IPS-18c (cell line): ENCODE results near the gene TRAPPC8.
"Not testable (repeated sequence)": the region's sequence is repeated elsewhere in the genome, so short reads cannot be mapped to it uniquely, and the experiment has no call there.

Experiments used
- H3K4me3 ChIP-seq: 2 replicates; pipeline ENCODE4 v1.7.0; 2013; ENCODE audit warnings: low read depth, mild to moderate bottlenecking, low read length, moderate library complexity; ENCODE audit not compliant: insufficient read depth
- H3K9me3 ChIP-seq: one replicate; pipeline ENCODE4 v1.6.1; 2013; ENCODE audit warnings: mild to moderate bottlenecking, low read length, moderate library complexity; ENCODE audit not compliant: control insufficient read depth, insufficient read depth

TRAPPC8 gene

DNA sequence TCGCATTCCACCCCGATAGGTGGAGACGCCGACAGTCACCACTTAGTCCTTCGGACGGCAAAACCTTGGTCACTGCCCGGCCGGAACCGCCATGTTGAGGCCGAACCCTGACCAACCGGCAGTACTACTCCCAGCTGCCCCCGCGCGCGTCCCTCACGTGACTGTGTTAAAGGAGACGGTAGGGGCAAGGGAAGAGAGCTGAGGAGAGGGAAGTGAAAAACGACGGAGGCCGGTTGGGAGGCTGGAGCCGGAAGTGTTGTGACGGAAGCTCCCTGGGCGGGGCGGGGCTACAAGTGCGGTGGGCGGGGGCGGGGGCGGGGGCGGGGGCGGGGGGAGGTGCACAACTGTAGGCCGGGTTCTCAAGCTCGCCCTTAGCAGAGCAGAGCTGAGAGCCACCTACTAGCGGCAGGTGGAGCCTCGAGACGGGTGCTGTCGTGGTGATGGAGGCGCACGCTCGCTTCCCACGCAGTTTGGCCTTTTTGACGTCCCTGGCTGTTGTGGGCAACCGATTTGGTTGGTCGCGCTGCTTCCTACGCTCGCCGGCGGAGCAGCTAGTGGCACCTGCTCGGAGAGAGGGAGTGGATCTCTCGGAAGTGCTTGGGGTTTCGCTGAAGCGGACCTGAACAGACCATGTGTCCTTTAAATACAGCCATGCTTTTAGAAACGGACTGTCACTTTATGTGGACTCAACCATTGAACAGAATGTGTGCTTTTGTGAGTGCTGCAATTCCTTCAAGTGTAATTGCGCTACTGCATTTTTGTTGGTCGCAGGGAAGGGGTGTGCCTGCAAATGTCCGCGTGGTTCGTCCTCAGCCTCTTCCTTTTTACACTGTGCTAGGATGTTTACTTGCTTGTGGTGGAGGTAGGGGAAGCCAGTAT is at the start of gene TRAPPC8:
Gene TRAPPC8, minus strand, starts transcription at position 130 of the 879 bp plus-strand sequence. CDS start 364 bp downstream, outside the sequence.
- H3K4me3 ChIP-seq, result peak within 1 kb of the TSS; percentile 96

GRCh38 chr18:31990823-31991222 is 47.9 kb upstream of the TRAPPC8 start:
- Histone ChIP-seq H3K4me3 (no peak overlapping the region), H3K9me3 (no peaks in the 10 kb centered on the region)

More for the DNA sequence above, at the start of gene TRAPPC8:
- no peaks in the 10 kb centered on the region for H3K9me3 ChIP-seq

- H3K4me3 ChIP-seq, result no peak overlapping the region
- H3K9me3 ChIP-seq, result no peaks in the 10 kb centered on the region
Measured at GRCh38 chr18:31983976-31984375, 41.0 kb upstream of the TRAPPC8 start.

- H3K4me3 ChIP-seq, result no peak overlapping the region
- H3K9me3 ChIP-seq, result peaks cover 2% of the 10 kb centered on the region
Measured at GRCh38 chr18:31983020-31983419, 40.1 kb upstream of the TRAPPC8 start.

- peaks cover 9% of the 10 kb centered on the region for H3K9me3 ChIP-seq
- no peak overlapping the region for H3K4me3 ChIP-seq
Measured at GRCh38 chr18:31980863-31981262, 37.9 kb upstream of the TRAPPC8 start.

GRCh38 chr18:31979714-31980113 is 36.8 kb upstream of the TRAPPC8 start:
- peaks cover 9% of the 10 kb centered on the region for H3K9me3 ChIP-seq
- no peak overlapping the region for H3K4me3 ChIP-seq

DNA sequence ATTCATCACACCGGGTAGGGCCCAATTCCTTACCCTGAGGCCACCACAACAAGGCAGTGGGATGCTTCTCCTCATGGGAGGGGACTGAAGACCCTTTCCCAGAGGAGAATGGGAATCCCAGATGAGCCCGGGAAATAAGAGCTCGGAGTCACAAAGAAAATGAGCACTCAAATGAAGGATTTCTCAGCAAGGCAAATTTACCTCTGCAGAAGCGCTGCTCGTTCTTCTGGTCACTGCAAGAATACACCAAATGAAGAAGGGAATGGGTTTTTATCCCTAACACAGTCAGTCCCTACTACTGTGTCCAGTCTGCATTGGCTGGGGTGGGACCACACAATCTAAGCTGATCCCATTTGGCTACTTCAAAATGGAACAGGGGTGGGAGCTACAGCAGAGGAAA is 35.7 kb upstream of the TRAPPC8 start:
- Histone ChIP-seq H3K4me3 (no peak overlapping the region), H3K9me3 (peaks cover 13% of the 10 kb centered on the region)

DNA sequence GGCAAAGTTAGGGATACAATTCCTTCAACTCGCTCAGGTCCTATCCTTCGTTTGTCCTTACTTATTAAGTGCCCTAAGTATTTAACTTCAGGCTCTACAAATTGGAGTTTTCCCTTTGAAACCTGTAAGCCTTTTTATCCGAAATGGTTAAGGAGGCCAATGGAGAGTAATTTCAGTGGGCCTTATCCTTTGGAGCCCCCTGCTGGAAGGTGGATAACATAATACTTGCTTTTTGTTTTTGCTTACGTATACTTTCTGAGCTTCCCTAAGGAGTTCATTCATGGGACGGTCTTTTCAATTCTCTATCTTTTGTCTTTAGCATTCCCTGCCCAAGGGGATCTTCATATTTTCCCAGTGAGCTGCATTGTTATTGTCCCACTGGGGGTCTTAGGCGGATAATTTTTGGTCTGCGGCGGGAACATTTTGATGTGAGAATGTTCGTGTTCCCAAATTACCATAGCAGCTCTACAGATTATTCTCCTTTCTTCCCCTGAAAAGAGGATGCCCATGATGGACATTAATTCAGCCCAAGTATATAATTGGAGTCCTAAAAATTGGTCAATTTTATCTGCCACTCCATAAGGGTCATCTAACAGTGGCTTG is 34.4 kb upstream of the TRAPPC8 start:
- no peak overlapping the region for H3K4me3 ChIP-seq
- peaks cover 18% of the 10 kb centered on the region for H3K9me3 ChIP-seq

DNA sequence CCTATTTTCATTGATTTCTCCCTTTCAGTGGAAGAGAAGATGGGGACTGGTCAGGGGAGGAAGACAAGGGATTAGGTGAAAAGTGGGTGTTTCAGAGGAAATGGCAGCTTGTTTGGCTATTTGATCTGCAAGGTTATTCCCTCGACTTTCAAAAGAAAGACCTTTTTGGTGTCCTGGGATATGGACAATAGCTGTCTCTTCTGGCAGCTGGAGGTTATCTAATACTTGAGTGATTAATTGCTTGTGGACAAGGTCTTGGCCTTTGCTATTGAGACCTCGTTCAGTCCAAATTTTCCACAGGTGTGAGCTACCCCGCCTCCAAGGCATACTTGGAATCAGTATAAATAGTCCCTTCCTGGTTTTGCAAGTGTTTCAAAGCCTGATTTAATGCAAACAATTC is 33.3 kb upstream of the TRAPPC8 start:
- peaks cover 19% of the 10 kb centered on the region for H3K9me3 ChIP-seq
- no peak overlapping the region for H3K4me3 ChIP-seq

DNA sequence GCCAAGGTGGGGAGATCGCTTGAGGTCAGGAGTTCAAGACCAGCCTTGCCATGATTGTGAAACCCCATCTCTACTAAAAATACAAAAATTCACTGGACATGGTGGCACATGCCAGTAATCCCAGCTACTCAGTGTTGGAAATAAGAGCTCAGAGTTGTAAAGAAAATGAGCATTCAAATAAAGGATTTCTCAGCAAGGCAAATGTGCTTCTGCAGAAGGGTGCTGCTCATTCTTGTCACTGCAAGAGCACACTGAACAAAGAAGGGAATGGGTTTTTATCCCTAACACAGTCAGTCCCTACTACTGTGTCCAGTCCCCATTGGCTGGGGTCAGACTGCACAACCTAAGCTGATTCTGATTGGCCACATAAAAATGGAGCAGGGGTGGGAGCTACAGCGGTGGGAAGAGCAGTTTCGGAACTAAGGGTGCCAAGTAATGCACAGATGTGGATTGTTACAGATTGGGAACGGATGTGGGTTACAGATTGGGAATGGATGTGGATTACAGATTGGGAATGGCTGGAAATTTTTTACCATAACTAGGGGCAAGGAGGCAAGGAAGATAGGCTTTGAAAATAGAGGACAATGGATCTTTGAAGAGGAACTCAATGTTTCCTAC is 31.1 kb upstream of the TRAPPC8 start:
- H3K4me3 ChIP-seq, result no peak overlapping the region
- H3K9me3 ChIP-seq, result peaks cover 20% of the 10 kb centered on the region

DNA sequence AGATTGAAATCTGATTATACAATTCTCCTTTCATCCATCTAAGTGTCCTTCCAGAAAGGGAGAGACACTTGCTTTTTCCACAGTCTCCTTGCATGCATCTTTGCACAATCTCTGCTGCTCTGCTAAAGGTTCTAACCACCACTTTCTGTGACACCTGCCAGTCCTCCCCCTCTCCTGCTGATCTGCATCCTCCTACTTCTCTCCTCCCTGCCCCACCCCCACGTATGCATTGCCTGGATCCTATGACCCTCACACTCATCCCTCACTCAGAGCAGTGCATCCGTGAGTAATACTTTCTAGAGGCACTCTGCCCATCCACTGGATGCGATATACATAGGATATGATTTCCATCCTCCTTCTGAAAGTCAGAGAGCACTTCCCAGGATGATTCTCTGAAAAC is 27.7 kb upstream of the TRAPPC8 start:
- H3K9me3 ChIP-seq, result peaks cover 12% of the 10 kb centered on the region

DNA sequence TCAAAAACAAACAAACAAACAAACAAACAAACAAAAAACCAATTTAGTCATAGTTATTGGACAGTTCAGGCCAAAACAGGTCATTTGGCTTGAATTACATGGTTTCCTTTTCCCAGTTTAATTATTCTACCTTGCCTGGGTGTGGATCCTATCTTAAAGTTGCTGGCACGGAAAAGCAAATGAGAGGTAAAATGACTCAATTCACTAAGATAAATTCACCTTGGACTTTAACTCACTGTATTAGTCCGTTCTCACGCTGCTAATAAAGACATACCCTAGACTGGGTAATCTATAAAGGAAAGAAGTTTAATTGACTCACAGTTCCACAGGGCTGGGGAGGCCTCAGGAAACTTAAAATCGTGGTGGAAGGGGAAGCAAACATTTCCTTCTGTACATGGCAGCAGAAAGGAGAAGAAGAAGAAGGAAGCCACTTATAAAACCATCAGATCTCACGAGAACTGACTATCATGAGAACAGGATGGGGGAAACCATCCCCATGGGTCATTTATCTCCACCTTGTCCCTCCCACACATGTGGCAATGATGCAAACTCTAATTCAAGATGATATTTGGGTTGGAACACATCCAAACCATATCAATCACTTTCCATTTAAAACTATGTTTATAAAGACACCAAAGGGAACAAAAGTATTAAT is 22.5 kb upstream of the TRAPPC8 start:
- H3K4me3 ChIP-seq, result no peak overlapping the region
- no peaks in the 10 kb centered on the region for H3K9me3 ChIP-seq

More for the DNA sequence above, 27.7 kb upstream of the TRAPPC8 start:
- no peak overlapping the region for H3K4me3 ChIP-seq

GRCh38 chr18:31957728-31958127 is 14.8 kb upstream of the TRAPPC8 start:
- Histone ChIP-seq H3K9me3 (no peaks in the 10 kb centered on the region), H3K4me3 (no peak overlapping the region)

GRCh38 chr18:31954349-31954748 is 11.4 kb upstream of the TRAPPC8 start:
- no peak overlapping the region for H3K4me3 ChIP-seq
- no peaks in the 10 kb centered on the region for H3K9me3 ChIP-seq

GRCh38 chr18:31953699-31954098 is 10.8 kb upstream of the TRAPPC8 start:
- not testable (repeated sequence) for H3K4me3 ChIP-seq, H3K9me3 ChIP-seq

- Histone ChIP-seq H3K9me3 (no peaks in the 10 kb centered on the region), H3K4me3 (no peak overlapping the region)
Measured at GRCh38 chr18:31952223-31952622, 9.3 kb upstream of the TRAPPC8 start.

- H3K9me3 ChIP-seq, result no peaks in the 10 kb centered on the region
- no peak overlapping the region for H3K4me3 ChIP-seq
Measured at GRCh38 chr18:31950583-31950982, 7.7 kb upstream of the TRAPPC8 start.
